ENCODE data around the gene RABGEF1.
"Not testable (repeated sequence)": the region's sequence is repeated elsewhere in the genome, so short reads cannot be mapped to it uniquely, and the experiment has no call there.

RABGEF1 gene

GRCh38 chr7:66735154-66735553 is 5.4 kb upstream of the RABGEF1 start:
- no peak for DNase-seq (ENCODE audit: low spot score)

- DNase-seq (ENCODE audit: low spot score) = no peak
Measured at GRCh38 chr7:66735850-66736249, 4.7 kb upstream of the RABGEF1 start.

GRCh38 chr7:66736892-66737291 is 3.6 kb upstream of the RABGEF1 start:
- DNase-seq (ENCODE audit: low spot score) = no peak

- no peak for DNase-seq (ENCODE audit: low spot score)
Measured at GRCh38 chr7:66737667-66738066, 2.9 kb upstream of the RABGEF1 start.

- no peak for DNase-seq (ENCODE audit: low spot score)
Measured at GRCh38 chr7:66739477-66739876, 1.1 kb upstream of the RABGEF1 start.

GRCh38 chr7:66739953-66740301 is 606 bp upstream of the RABGEF1 start:
- no peak for DNase-seq (ENCODE audit: low spot score)

GRCh38 chr7:66740980-66741709 is 612 bp downstream of the RABGEF1 start:
- peak; percentile 18 for DNase-seq (ENCODE audit: low spot score)

GRCh38 chr7:66741710-66742049 is 1.1 kb downstream of the RABGEF1 start:
- DNase-seq (ENCODE audit: low spot score) = no peak

- not testable (repeated sequence) for DNase-seq (ENCODE audit: low spot score)
Measured at GRCh38 chr7:66742298-66742697, 1.8 kb downstream of the RABGEF1 start.

GRCh38 chr7:66743920-66744319 is 3.4 kb downstream of the RABGEF1 start:
- DNase-seq (ENCODE audit: low spot score) = no peak

- no peak for DNase-seq (ENCODE audit: low spot score)
Measured at GRCh38 chr7:66747385-66747784, 6.9 kb downstream of the RABGEF1 start.

- no peak for DNase-seq (ENCODE audit: low spot score)
Measured at GRCh38 chr7:66747881-66748511, 7.5 kb downstream of the RABGEF1 start.

- DNase-seq (ENCODE audit: low spot score) = no peak
Measured at GRCh38 chr7:66748791-66749190, 8.3 kb downstream of the RABGEF1 start.

GRCh38 chr7:66751945-66752344 is 11.4 kb downstream of the RABGEF1 start:
- DNase-seq (ENCODE audit: low spot score) = no peak

- DNase-seq (ENCODE audit: low spot score) = no peak
Measured at GRCh38 chr7:66754541-66754940, 14.0 kb downstream of the RABGEF1 start.

GRCh38 chr7:66755059-66755458 is 14.5 kb downstream of the RABGEF1 start:
- DNase-seq (ENCODE audit: low spot score) = not testable (repeated sequence)

- not testable (repeated sequence) for DNase-seq (ENCODE audit: low spot score)
Measured at GRCh38 chr7:66756227-66756626, 15.7 kb downstream of the RABGEF1 start.

- no peak for DNase-seq (ENCODE audit: low spot score)
Measured at GRCh38 chr7:66756889-66757288, 16.4 kb downstream of the RABGEF1 start.

- DNase-seq (ENCODE audit: low spot score) = no peak
Measured at GRCh38 chr7:66757939-66758338, 17.4 kb downstream of the RABGEF1 start.

- DNase-seq (ENCODE audit: low spot score) = no peak
Measured at GRCh38 chr7:66758950-66759628, 18.6 kb downstream of the RABGEF1 start.

- DNase-seq (ENCODE audit: low spot score) = not testable (repeated sequence)
Measured at GRCh38 chr7:66763183-66763582, 22.6 kb downstream of the RABGEF1 start.

GRCh38 chr7:66763633-66764355 is 23.3 kb downstream of the RABGEF1 start:
- DNase-seq (ENCODE audit: low spot score) = not testable (repeated sequence)

- DNase-seq (ENCODE audit: low spot score) = not testable (repeated sequence)
Measured at GRCh38 chr7:66764905-66765304, 24.4 kb downstream of the RABGEF1 start.

All from CD4-positive, alpha-beta T cell treated with Interleukin-2 at 100 ng/mL for 4 hours (primary cell).